Pancreas (tissue), 10 donors: ENCODE results near the gene CARMIL3. TPM values are rescaled to one million over a fixed set of nuclear protein-coding genes. Genes with fewer than 3 reads are reported as not detected.
"Not testable (repeated sequence)": the region's sequence is repeated elsewhere in the genome, so short reads cannot be mapped to it uniquely, and the experiment has no call there.

Experiments
- ATAC-seq, 4 donors: fragments of 200-7000 bp; cut with Tn5 transposase; one replicate each; pipeline versions ENCODE4 v1.8.0 to v1.9.1; 2020; ENCODE audit warnings: mild to moderate bottlenecking in 4 of 4, moderate library complexity in 4 of 4
- DNase-seq, 6 donors: peaks; one replicate each; pipeline ENCODE4 v3.0.0-alpha.2; 2020
- FAIRE-seq: peaks from 2 replicates; lab custom pipeline; 2012; peaks lifted over from hg19 to GRCh38; lab: Jason Lieb, UNC
- H3K27ac ChIP-seq, 4 donors: fragments of 200-600 bp; sonication (generic); 1 replicate in 3 of 4; 2 replicates in 1 of 4; pipeline versions ENCODE4 v1.5.0 to v1.8.0; 2020
- H3K27me3 ChIP-seq, 4 donors: fragments of 200-600 bp; one replicate each; pipeline ENCODE4 v1.8.0; 2021
- H3K36me3 ChIP-seq, 3 donors: fragments of 200-600 bp; sonication (generic) in 1 of 3; one replicate each; pipeline versions ENCODE4 v1.5.0 to v1.8.0; 2020 to 2021
- H3K4me1 ChIP-seq, 3 donors: fragments of 200-600 bp; one replicate each; pipeline ENCODE4 v1.8.0; 2021
- H3K4me3 ChIP-seq, 4 donors: fragments of 200-600 bp; sonication (generic) in 2 of 4; one replicate each; pipeline versions ENCODE4 v1.5.0 to v1.8.0; 2020 to 2021
- H3K9me3 ChIP-seq, 4 donors: fragments of 200-600 bp; one replicate each; pipeline ENCODE4 v1.8.0; 2021
- CTCF ChIP-seq, 4 donors: fragments of 200-600 bp; sonication (generic) in 3 of 4; IDR thresholded peaks; one replicate each; pipeline versions ENCODE4 v1.5.0 to v1.8.0; 2021; ENCODE audit warnings: antibody characterized with exemption in 4 of 4
- WGBS, 2 donors: extraction: QIAGEN DNeasy Blood & Tissue Kit; methylation state at CpG; one replicate each; pipeline ENCODE4 v1.1.7; 2013; 5-methylcytosine and 5-hydroxymethylcytosine counted together
- intact Hi-C, 3 donors: fragments of 100-400 bp; cut with DNase I; formaldehyde crosslinking; loops; one replicate each; pipeline versions ENCODE4 v1.11.1 to v1.14.2; 2022
- polyA plus RNA-seq, 2 donors: library from polyadenylated mRNA; stranded (reverse); fragments of 200-250 nt; gene quantifications; one replicate each; pipeline ENCODE4 v1.2.3, GENCODE V29; 2013
- total RNA-seq, 6 donors: library from RNA; stranded (reverse); fragmentation: NEBNext Ultra II Directional in 4 of 6; extraction: Animal tissue kit (Norgen Biotek cat#: 25700) in 4 of 6; gene quantifications; one replicate each; pipeline versions ENCODE4 v1.2.1 to v1.2.4, GENCODE V29; 2021 to 2023
- donor health status: healthy with polysubstance abuse.
- donor health status: DM: no; HTN: no; CAD: no; lungs with moderate emphysema.
- donor health status: DM: no; HTN: no; CAD: no.
- donor health status: control.
- donor health status: control.
- donor health status: Bipolar disorder and iron deficiency.
- donor health status: DM: yes; HTN: yes; CAD: no.
- donor health status: DM: no; HTN: no; CAD: no.
- donor health status: DM: no; HTN: no; CAD: no.
- donor health status: DM: yes; HTN: yes; CAD: no.

CARMIL3 gene
- total and polyA plus RNA-seq, 8 donors: 0.31 to 4.0 (median 0.79) TPM

GRCh38 chr14:24013654-24014514, 37.9 kb upstream of the CARMIL3 start:
- ATAC-seq: peak; percentile 89 to 100 (median 98)
- Histone ChIP-seq H3K27ac (no peak overlapping the region), H3K36me3 (no peaks in the 10 kb centered on the region), H3K27me3 (no peaks in the 10 kb centered on the region), H3K4me1 (peaks cover 0 to 10% (median 0%) of the 10 kb centered on the region in 3 donors), H3K9me3 (no peaks in the 10 kb centered on the region), H3K4me3 (no peak overlapping the region)
- intact Hi-C loops: no loop called here
- TF ChIP-seq CTCF (IDR thresholded peaks at IDR 0.05): peak; percentile 67 to 89 (median 86)
- peak in 3 of 6 donors; percentile 51 to 65 (median 57) for DNase-seq
- no peak for FAIRE-seq
- WGBS, 2 donors: 21 to 22% methylated on average over 12 of the region's 12 CpGs

GRCh38 chr14:24015745-24016144, 36.1 kb upstream of the CARMIL3 start:
- ATAC-seq, FAIRE-seq, H3K27ac ChIP-seq, DNase-seq, H3K36me3 ChIP-seq, H3K27me3 ChIP-seq, H3K4me3 ChIP-seq, H3K9me3 ChIP-seq: not testable (repeated sequence)
- H3K4me1 ChIP-seq: peaks cover 0 to 10% (median 0%) of the 10 kb centered on the region in 3 donors
- intact Hi-C loops: loop anchor here in 2 of 3 donors (2.0 to 5.0 kb wide), 2 partner anchors 43 kb away; no protein-coding TSS in a partner anchor
- 93 to 100% methylated on average over 6 of the region's 6 CpGs for WGBS, 2 donors

- intact Hi-C loops: loop anchor here in 1 of 3 donors (5.0 kb wide), 1 partner anchor 47 kb away; no protein-coding TSS in a partner anchor
- H3K27me3 ChIP-seq, DNase-seq, ATAC-seq, FAIRE-seq, H3K4me1 ChIP-seq, H3K27ac ChIP-seq, H3K36me3 ChIP-seq, H3K9me3 ChIP-seq, H3K4me3 ChIP-seq: not testable (repeated sequence)
Observed at GRCh38 chr14:24018978-24019377, 32.8 kb upstream of the CARMIL3 start.

- TF ChIP-seq CTCF (IDR thresholded peaks at IDR 0.05): peak in 1 of 4 donors; percentile 9
- H3K4me3 ChIP-seq, H3K27me3 ChIP-seq, H3K4me1 ChIP-seq, H3K27ac ChIP-seq, FAIRE-seq, H3K9me3 ChIP-seq, DNase-seq, H3K36me3 ChIP-seq: not testable (repeated sequence)
- ATAC-seq: peak in 3 of 4 donors; percentile 69 to 86 (median 80)
- WGBS, 2 donors: 12 to 20% methylated on average over 2 of the region's 2 CpGs
- intact Hi-C loops: loop anchor here in 1 of 3 donors (5.0 kb wide), 1 partner anchor 48 kb away; no protein-coding TSS in a partner anchor
Observed at GRCh38 chr14:24019944-24020343, 31.9 kb upstream of the CARMIL3 start.

- H3K4me3 ChIP-seq, intact Hi-C loops, H3K9me3 ChIP-seq, DNase-seq, H3K4me1 ChIP-seq, H3K27ac ChIP-seq, ATAC-seq, FAIRE-seq, H3K36me3 ChIP-seq, H3K27me3 ChIP-seq: not testable (repeated sequence)
- 93 to 95% methylated on average over 3 of the region's 3 CpGs for WGBS, 2 donors
Observed at GRCh38 chr14:24020520-24020919, 31.3 kb upstream of the CARMIL3 start.

GRCh38 chr14:24024939-24025418, 26.8 kb upstream of the CARMIL3 start:
- intact Hi-C loops, H3K9me3 ChIP-seq, ATAC-seq, H3K4me1 ChIP-seq, H3K27me3 ChIP-seq, FAIRE-seq, DNase-seq, H3K4me3 ChIP-seq, H3K27ac ChIP-seq, H3K36me3 ChIP-seq: not testable (repeated sequence)
- WGBS, 2 donors: 90 to 91% methylated on average over 3 of the region's 3 CpGs

- intact Hi-C loops, H3K27ac ChIP-seq, H3K4me3 ChIP-seq, DNase-seq, H3K36me3 ChIP-seq, ATAC-seq, H3K9me3 ChIP-seq, H3K27me3 ChIP-seq, FAIRE-seq, H3K4me1 ChIP-seq: not testable (repeated sequence)
- 90 to 93% methylated on average over 2 of the region's 3 CpGs for WGBS, 2 donors
Observed at GRCh38 chr14:24029687-24030086, 22.1 kb upstream of the CARMIL3 start.

GRCh38 chr14:24031331-24031730, 20.5 kb upstream of the CARMIL3 start:
- H3K9me3 ChIP-seq, H3K27ac ChIP-seq, H3K36me3 ChIP-seq, H3K27me3 ChIP-seq, DNase-seq, H3K4me3 ChIP-seq, intact Hi-C loops, H3K4me1 ChIP-seq, ATAC-seq, FAIRE-seq: not testable (repeated sequence)
- 85 to 98% methylated on average over 2 of the region's 2 CpGs for WGBS, 2 donors
